Measurements from ENCODE around the gene FNDC3B. TPM values are rescaled to one million over a fixed set of nuclear protein-coding genes. Genes with fewer than 3 reads are reported as not detected.

FNDC3B gene
- total and polyA plus RNA-seq, 4 donors, result 23.3 to 74.2 (median 32.9) TPM

GRCh38 chr3:172048599-172048998, 9.2 kb downstream of the FNDC3B start (continued):
- TF ChIP-seq CTCF (IDR thresholded peaks at IDR 0.05; ENCODE audit: low read depth, low read length, missing input control), result no peak

GRCh38 chr3:172051310-172051956, 12.1 kb downstream of the FNDC3B start:
- Histone ChIP-seq H3K27ac (ENCODE audit: low read depth in 1 of 2, low read length in 2 of 2) (no peak overlapping the region), H3K36me3 (ENCODE audit: control insufficient read depth in 4 of 4, insufficient read depth in 3 of 4, low read depth in 1 of 4, low read length in 3 of 4) (peaks cover 1 to 12% (median 8%) of the 10 kb centered on the region in 4 donors), H3K4me1 (ENCODE audit: control insufficient read depth in 4 of 4, insufficient read depth in 4 of 4, low read length in 3 of 4) (peaks cover 0 to 6% (median 4%) of the 10 kb centered on the region in 4 donors), H3K9me3 (ENCODE audit: control insufficient read depth in 4 of 4, low read length in 3 of 4) (no peaks in the 10 kb centered on the region), H3K4me3 (ENCODE audit: low read depth in 1 of 3, low read length in 3 of 3) (no peak overlapping the region), H3K27me3 (ENCODE audit: control insufficient read depth in 4 of 4, insufficient read depth in 4 of 4, low read length in 3 of 4) (no peaks in the 10 kb centered on the region), H3K9ac (ENCODE audit: low read depth in 1 of 2, low read length in 2 of 2) (no peak overlapping the region)
- WGBS, result 90% methylated on average over 3 of the region's 3 CpGs
- no peak for DNase-seq (ENCODE audit: low spot score)
- TF ChIP-seq TAF1 (conservative IDR thresholded peaks at IDR 0.05), result no peak
- TF ChIP-seq HNF4A (conservative IDR thresholded peaks at IDR 0.05), result no peak
- TF ChIP-seq YY1 (IDR thresholded peaks at IDR 0.05), result no peak
- TF ChIP-seq NR2F2 (IDR thresholded peaks at IDR 0.05), result no peak
- TF ChIP-seq MAX (IDR thresholded peaks at IDR 0.05), result no peak
- TF ChIP-seq JUND (IDR thresholded peaks at IDR 0.05), result no peak
- no peak for TF ChIP-seq FOXA1 (IDR thresholded peaks at IDR 0.05)
- no peak for TF ChIP-seq ATF3 (IDR thresholded peaks at IDR 0.05)
- TF ChIP-seq GABPA (IDR thresholded peaks at IDR 0.05 in 1 of 2, conservative IDR thresholded peaks at IDR 0.05 in 1 of 2), result no peak
- TF ChIP-seq ZBTB33 (IDR thresholded peaks at IDR 0.05), result no peak
- TF ChIP-seq RXRA (IDR thresholded peaks at IDR 0.05), result no peak
- TF ChIP-seq CTCF (IDR thresholded peaks at IDR 0.05; ENCODE audit: low read depth, low read length, missing input control), result no peak

- DNase-seq (ENCODE audit: low spot score), result no peak
- no peak overlapping the region for H3K4me3 ChIP-seq (ENCODE audit: low read depth in 1 of 3, low read length in 3 of 3)
- H3K9ac ChIP-seq (ENCODE audit: low read depth in 1 of 2, low read length in 2 of 2), result no peak overlapping the region
- WGBS, result 98% methylated on average over 5 of the region's 5 CpGs
- no peaks in the 10 kb centered on the region for H3K9me3 ChIP-seq (ENCODE audit: control insufficient read depth in 4 of 4, low read length in 3 of 4)
- peaks cover 1 to 12% (median 8%) of the 10 kb centered on the region in 4 donors for H3K36me3 ChIP-seq (ENCODE audit: control insufficient read depth in 4 of 4, insufficient read depth in 3 of 4, low read depth in 1 of 4, low read length in 3 of 4)
- TF ChIP-seq YY1 (IDR thresholded peaks at IDR 0.05), result no peak
- TF ChIP-seq CTCF (IDR thresholded peaks at IDR 0.05; ENCODE audit: low read depth, low read length, missing input control), result no peak
- no peak for TF ChIP-seq RXRA (IDR thresholded peaks at IDR 0.05)
- no peak for TF ChIP-seq EGR1 (IDR thresholded peaks at IDR 0.05; ENCODE audit: low read depth in 2 of 2)
- no peak for TF ChIP-seq TAF1 (conservative IDR thresholded peaks at IDR 0.05)
- no peak for TF ChIP-seq FOXA2 (IDR thresholded peaks at IDR 0.05)
- H3K27ac ChIP-seq (ENCODE audit: low read depth in 1 of 2, low read length in 2 of 2), result no peak overlapping the region
- peaks cover 2 to 11% (median 4%) of the 10 kb centered on the region in 4 donors for H3K4me1 ChIP-seq (ENCODE audit: control insufficient read depth in 4 of 4, insufficient read depth in 4 of 4, low read length in 3 of 4)
- H3K27me3 ChIP-seq (ENCODE audit: control insufficient read depth in 4 of 4, insufficient read depth in 4 of 4, low read length in 3 of 4), result no peaks in the 10 kb centered on the region
Observed at GRCh38 chr3:172051957-172052354, 12.6 kb downstream of the FNDC3B start.

Data from liver (tissue), 9 donors.